Measurements from ENCODE around the gene C4orf50.

The C4orf50 gene

GRCh38 chr4:5887011-5887360, 131.2 kb downstream of the C4orf50 start:
- peaks cover 2% of the 10 kb centered on the region for H3K9me3 Mint-ChIP-seq
- DNase-seq (ENCODE audit: low spot score in 2 of 2) (no peak), ATAC-seq (ENCODE audit: low read depth) (no peak)
- peaks cover 5% of the 10 kb centered on the region for H3K4me1 Mint-ChIP-seq
- no peak overlapping the region for H3K27ac Mint-ChIP-seq
- peaks cover 2% of the 10 kb centered on the region for H3K36me3 Mint-ChIP-seq
- H3K4me3 Mint-ChIP-seq: no peak overlapping the region
- peaks cover 30% of the 10 kb centered on the region for H3K27me3 Mint-ChIP-seq

GRCh38 chr4:5885733-5886132, 132.5 kb downstream of the C4orf50 start:
- H3K9me3 Mint-ChIP-seq: peaks cover 4% of the 10 kb centered on the region
- ATAC-seq (ENCODE audit: low read depth): no peak
- DNase-seq (ENCODE audit: low spot score in 2 of 2): no peak
- no peak overlapping the region for H3K27ac Mint-ChIP-seq
- H3K27me3 Mint-ChIP-seq: peaks cover 30% of the 10 kb centered on the region
- H3K4me1 Mint-ChIP-seq: peaks cover 5% of the 10 kb centered on the region
- H3K4me3 Mint-ChIP-seq: no peak overlapping the region
- peaks cover 2% of the 10 kb centered on the region for H3K36me3 Mint-ChIP-seq

GRCh38 chr4:5884796-5885195, 133.4 kb downstream of the C4orf50 start:
- H3K27ac Mint-ChIP-seq: no peak overlapping the region
- H3K4me1 Mint-ChIP-seq: peaks cover 5% of the 10 kb centered on the region
- H3K27me3 Mint-ChIP-seq: peaks cover 28% of the 10 kb centered on the region
- no peak for DNase-seq (ENCODE audit: low spot score in 2 of 2)
- H3K36me3 Mint-ChIP-seq: peaks cover 2% of the 10 kb centered on the region
- peak; percentile 14 for ATAC-seq (ENCODE audit: low read depth)
- H3K9me3 Mint-ChIP-seq: peaks cover 4% of the 10 kb centered on the region
- no peak overlapping the region for H3K4me3 Mint-ChIP-seq

DNA sequence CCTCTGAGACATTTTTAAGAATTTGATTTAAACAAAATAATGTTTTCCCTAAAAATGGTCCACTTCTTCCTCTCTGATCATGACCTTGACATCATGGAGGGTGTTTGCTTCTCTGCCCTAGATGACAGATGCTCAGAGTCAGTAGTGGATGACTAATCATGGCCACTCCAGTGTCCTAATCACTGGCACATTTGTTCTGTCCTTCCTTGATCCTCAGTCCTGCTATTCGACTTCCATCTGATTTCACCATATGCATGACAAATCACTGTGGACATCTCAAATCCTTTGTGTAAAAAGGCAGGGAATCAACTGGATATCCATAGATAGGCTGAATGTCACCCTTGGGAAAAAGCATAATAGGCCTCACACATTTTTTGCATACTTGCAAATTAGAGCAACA, 134.3 kb downstream of the C4orf50 start:
- no peak for ATAC-seq (ENCODE audit: low read depth)
- Mint-ChIP-seq H3K27me3 (peaks cover 23% of the 10 kb centered on the region), H3K4me3 (no peak overlapping the region)

GRCh38 chr4:5882947-5883346, 135.3 kb downstream of the C4orf50 start:
- Mint-ChIP-seq H3K36me3 (no peaks in the 10 kb centered on the region), H3K9me3 (peaks cover 9% of the 10 kb centered on the region), H3K4me1 (peaks cover 3% of the 10 kb centered on the region), H3K4me3 (no peak overlapping the region), H3K27ac (no peak overlapping the region), H3K27me3 (peaks cover 23% of the 10 kb centered on the region)
- no peak for DNase-seq (ENCODE audit: low spot score in 2 of 2)
- no peak for ATAC-seq (ENCODE audit: low read depth)

More for the DNA sequence above, 134.3 kb downstream of the C4orf50 start:
- Mint-ChIP-seq H3K36me3 (peaks cover 1% of the 10 kb centered on the region), H3K4me1 (peaks cover 4% of the 10 kb centered on the region), H3K27ac (no peak overlapping the region), H3K9me3 (peaks cover 7% of the 10 kb centered on the region)
- DNase-seq (ENCODE audit: low spot score in 2 of 2): no peak

DNA sequence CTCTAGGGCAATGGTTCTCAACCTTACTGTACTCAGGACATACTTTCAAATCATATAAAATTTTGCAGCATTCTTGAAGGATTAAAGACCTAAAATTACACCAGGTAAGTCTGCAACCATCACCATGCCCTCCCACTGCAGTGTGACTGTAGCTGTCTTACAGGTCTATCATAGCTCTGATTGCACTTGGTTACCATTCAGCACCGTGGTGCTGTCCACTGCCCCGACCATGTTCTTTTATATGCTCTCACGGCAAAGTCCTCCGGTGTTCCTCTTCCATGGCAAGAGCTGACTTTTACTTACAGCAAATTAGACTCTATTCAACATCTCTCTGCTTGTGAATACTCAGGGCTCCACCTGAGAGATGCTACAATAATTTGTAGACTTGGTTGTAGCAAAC, 136.9 kb downstream of the C4orf50 start:
- DNase-seq (ENCODE audit: low spot score in 2 of 2) (no peak), ATAC-seq (ENCODE audit: low read depth) (no peak)

DNA sequence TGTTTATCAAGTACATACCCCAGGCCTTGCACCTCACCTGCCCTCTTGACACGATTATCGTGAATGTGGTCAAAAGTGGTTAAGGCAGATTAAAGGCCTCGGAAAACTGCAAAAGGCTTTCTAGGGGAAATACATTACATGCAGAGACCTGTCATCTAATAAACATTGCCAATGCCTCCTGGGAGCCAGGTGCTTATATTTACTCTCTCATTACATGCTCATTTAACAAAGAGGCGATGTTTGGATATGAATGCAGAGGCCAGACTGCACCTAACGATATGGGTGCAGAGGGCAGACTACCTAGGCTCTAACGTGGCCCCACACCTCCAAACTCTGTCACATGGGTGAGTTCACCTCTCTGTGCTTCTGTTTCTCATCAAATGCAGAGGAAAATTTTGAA, 139.9 kb downstream of the C4orf50 start:
- ATAC-seq (ENCODE audit: low read depth): no peak
- no peak overlapping the region for H3K4me3 Mint-ChIP-seq
- H3K27ac Mint-ChIP-seq: no peak overlapping the region
- H3K9me3 Mint-ChIP-seq: peaks cover 10% of the 10 kb centered on the region
- DNase-seq (ENCODE audit: low spot score in 2 of 2): no peak
- H3K4me1 Mint-ChIP-seq: no peaks in the 10 kb centered on the region
- no peaks in the 10 kb centered on the region for H3K36me3 Mint-ChIP-seq
- H3K27me3 Mint-ChIP-seq: peaks cover 13% of the 10 kb centered on the region

More for the DNA sequence above, 136.9 kb downstream of the C4orf50 start:
- Mint-ChIP-seq H3K36me3 (no peaks in the 10 kb centered on the region), H3K9me3 (peaks cover 10% of the 10 kb centered on the region), H3K4me3 (no peak overlapping the region), H3K4me1 (peaks cover 3% of the 10 kb centered on the region), H3K27me3 (peaks cover 23% of the 10 kb centered on the region), H3K27ac (no peak overlapping the region)

DNA sequence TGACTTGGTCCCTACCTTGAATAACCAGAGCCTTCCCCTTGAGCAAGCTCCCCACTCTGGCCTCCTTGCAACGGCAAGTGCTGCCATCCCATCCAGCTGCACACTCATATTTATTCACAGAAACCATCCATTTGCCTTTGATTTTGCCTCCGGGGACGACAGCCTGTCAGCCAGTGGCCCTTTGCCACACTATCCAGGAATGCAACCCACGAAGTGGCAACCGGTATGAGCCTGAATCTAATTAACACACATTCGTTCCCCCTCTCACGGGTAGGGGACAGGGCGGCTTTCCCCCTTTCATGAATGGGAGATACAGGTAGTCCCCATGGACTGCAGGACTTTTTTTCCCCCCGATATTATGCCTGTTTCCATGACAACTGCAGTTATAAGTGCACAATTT, 140.8 kb downstream of the C4orf50 start:
- Mint-ChIP-seq H3K9me3 (peaks cover 10% of the 10 kb centered on the region), H3K4me3 (no peak overlapping the region), H3K27ac (no peak overlapping the region), H3K36me3 (no peaks in the 10 kb centered on the region), H3K27me3 (peaks cover 8% of the 10 kb centered on the region), H3K4me1 (no peaks in the 10 kb centered on the region)
- ATAC-seq (ENCODE audit: low read depth) (no peak), DNase-seq (ENCODE audit: low spot score in 2 of 2) (no peak)

GRCh38 chr4:5874811-5875449, 143.3 kb downstream of the C4orf50 start:
- Mint-ChIP-seq H3K27me3 (peaks cover 14% of the 10 kb centered on the region), H3K27ac (no peak overlapping the region), H3K36me3 (no peaks in the 10 kb centered on the region), H3K9me3 (peaks cover 9% of the 10 kb centered on the region), H3K4me1 (peaks cover 3% of the 10 kb centered on the region), H3K4me3 (no peak overlapping the region)
- DNase-seq (ENCODE audit: low spot score in 2 of 2): no peak
- ATAC-seq (ENCODE audit: low read depth): no peak

DNA sequence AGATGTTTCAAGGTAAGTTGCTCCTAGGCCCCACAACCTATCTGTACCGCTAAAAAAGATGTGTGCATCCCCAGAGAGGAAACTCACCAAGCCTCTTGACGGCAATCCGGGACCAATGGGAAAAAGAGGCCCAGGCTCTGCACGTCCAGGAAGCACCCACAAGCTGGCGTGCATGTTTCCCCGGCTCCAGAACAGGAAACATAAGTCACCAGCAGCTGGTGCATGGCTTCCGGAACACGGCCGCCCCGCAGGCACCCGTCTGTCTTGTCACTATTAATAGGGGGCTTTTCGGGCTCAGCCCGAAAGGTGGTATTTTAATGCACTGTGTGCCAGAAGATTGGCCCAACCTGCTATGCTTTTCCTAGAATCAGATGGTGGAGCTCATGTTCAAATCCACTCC, 147.5 kb downstream of the C4orf50 start:
- DNase-seq (ENCODE audit: low spot score in 2 of 2): no peak
- Mint-ChIP-seq H3K27me3 (peaks cover 9% of the 10 kb centered on the region), H3K4me1 (peaks cover 3% of the 10 kb centered on the region), H3K27ac (no peak overlapping the region), H3K36me3 (no peaks in the 10 kb centered on the region), H3K4me3 (no peak overlapping the region), H3K9me3 (peaks cover 3% of the 10 kb centered on the region)
- no peak for ATAC-seq (ENCODE audit: low read depth)

GRCh38 chr4:5869966-5870619, 148.1 kb downstream of the C4orf50 start:
- H3K9me3 Mint-ChIP-seq: peaks cover 2% of the 10 kb centered on the region
- ATAC-seq (ENCODE audit: low read depth) (no peak), DNase-seq (ENCODE audit: low spot score in 2 of 2) (no peak)
- H3K4me1 Mint-ChIP-seq: peaks cover 3% of the 10 kb centered on the region
- no peak overlapping the region for H3K4me3 Mint-ChIP-seq
- H3K27ac Mint-ChIP-seq: no peak overlapping the region
- peaks cover 9% of the 10 kb centered on the region for H3K27me3 Mint-ChIP-seq
- no peaks in the 10 kb centered on the region for H3K36me3 Mint-ChIP-seq

- DNase-seq (ENCODE audit: low spot score in 2 of 2) (no peak), ATAC-seq (ENCODE audit: low read depth) (no peak)
- Mint-ChIP-seq H3K36me3 (no peaks in the 10 kb centered on the region), H3K4me1 (peaks cover 3% of the 10 kb centered on the region), H3K27ac (no peak overlapping the region), H3K27me3 (peaks cover 5% of the 10 kb centered on the region), H3K4me3 (no peak overlapping the region), H3K9me3 (peaks cover 2% of the 10 kb centered on the region)
These were observed 150.4 kb downstream of the C4orf50 start for GRCh38 chr4:5867866-5868265.

DNA sequence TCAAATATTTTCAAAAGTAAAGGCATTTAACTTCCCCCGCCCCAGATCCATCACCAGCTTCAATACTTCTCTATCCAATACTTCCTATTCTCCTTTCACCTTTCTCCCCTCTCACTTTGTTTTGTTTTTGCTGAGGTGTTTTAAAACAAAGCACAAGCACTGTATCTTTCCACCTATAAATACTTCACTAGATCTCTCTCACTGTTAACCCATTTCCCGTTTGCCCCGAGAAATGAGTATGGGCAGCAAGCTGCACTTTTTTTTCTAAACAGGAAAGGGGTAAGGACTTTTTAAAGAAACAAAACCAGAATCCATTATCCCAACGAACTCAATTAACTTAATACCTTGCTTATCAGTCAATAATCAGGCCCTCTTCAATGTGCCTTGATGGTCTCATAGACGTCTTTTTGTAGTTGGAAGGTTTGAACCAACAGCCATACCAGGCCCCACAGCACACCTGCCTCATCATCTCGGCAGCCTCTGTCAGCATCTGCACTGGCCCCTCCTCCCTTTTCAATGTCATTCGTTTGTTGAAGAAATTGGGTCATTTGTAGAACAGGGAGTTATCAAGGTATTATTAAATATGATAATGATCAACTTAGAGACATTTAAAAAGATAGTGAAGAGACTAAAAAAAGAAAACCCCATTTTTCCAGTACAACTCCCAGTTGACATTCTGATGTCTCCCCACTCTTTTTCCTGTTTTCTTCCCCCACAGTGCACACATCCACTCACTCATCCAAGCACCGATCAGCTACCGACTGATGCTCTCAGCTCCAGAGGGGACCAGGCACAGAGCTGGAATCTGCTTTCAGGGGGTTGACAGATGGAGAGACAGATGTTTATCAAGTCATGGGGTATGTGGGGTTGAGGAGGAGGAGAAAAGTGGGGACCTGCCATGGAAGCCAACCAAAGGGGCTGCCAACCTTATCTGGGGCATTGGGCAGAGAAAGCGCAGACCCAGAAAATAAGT, 151.1 kb downstream of the C4orf50 start:
- no peak for ATAC-seq (ENCODE audit: low read depth)
- H3K27ac Mint-ChIP-seq: no peak overlapping the region

More for the DNA sequence above, 151.1 kb downstream of the C4orf50 start:
- Mint-ChIP-seq H3K27me3 (peaks cover 8% of the 10 kb centered on the region), H3K36me3 (no peaks in the 10 kb centered on the region), H3K4me3 (no peak overlapping the region), H3K4me1 (peaks cover 3% of the 10 kb centered on the region), H3K9me3 (peaks cover 2% of the 10 kb centered on the region)
- DNase-seq (ENCODE audit: low spot score in 2 of 2): no peak

All from memory B cell (primary cell).